Measurements from ENCODE around the gene DGCR6L. TPM values are rescaled to one million over a fixed set of nuclear protein-coding genes. Genes with fewer than 3 reads are reported as not detected.
"Not testable (repeated sequence)": the region's sequence is repeated elsewhere in the genome, so short reads cannot be mapped to it uniquely, and the experiment has no call there.

DGCR6L gene
- polyA plus RNA-seq (2013, experiment 1 of 2; ENCODE audit: insufficient read length), result 46.9 TPM
- polyA plus RNA-seq (2013, experiment 2 of 2; ENCODE audit: insufficient read length), result 47.7 TPM

- peak; percentile 95 for DNase-seq
Observed at GRCh38 chr22:20319745-20320658, at the start of gene DGCR6L. Gene DGCR6L, minus strand, starts transcription at chr22:20320060. Its CDS starts 72 bp downstream, at chr22:20319988.

GRCh38 chr22:20368875-20369274 lies 49.0 kb upstream of the DGCR6L start:
- DNase-seq, result not testable (repeated sequence)

GRCh38 chr22:20366841-20367240 lies 47.0 kb upstream of the DGCR6L start:
- not testable (repeated sequence) for DNase-seq

- peak; percentile 1 for DNase-seq
Observed at GRCh38 chr22:20364335-20365260, 44.7 kb upstream of the DGCR6L start.

- DNase-seq, result not testable (repeated sequence)
Observed at GRCh38 chr22:20362403-20362802, 42.5 kb upstream of the DGCR6L start.

GRCh38 chr22:20361752-20362229 lies 41.9 kb upstream of the DGCR6L start:
- DNase-seq, result not testable (repeated sequence)

- DNase-seq, result not testable (repeated sequence)
Observed at GRCh38 chr22:20360866-20361751, 41.2 kb upstream of the DGCR6L start.

GRCh38 chr22:20360261-20360660 lies 40.4 kb upstream of the DGCR6L start:
- DNase-seq, result not testable (repeated sequence)

- not testable (repeated sequence) for DNase-seq
Observed at GRCh38 chr22:20358503-20359239, 38.8 kb upstream of the DGCR6L start.

- DNase-seq, result not testable (repeated sequence)
Observed at GRCh38 chr22:20357967-20358366, 38.1 kb upstream of the DGCR6L start.

GRCh38 chr22:20356906-20357305 lies 37.0 kb upstream of the DGCR6L start:
- DNase-seq, result not testable (repeated sequence)

GRCh38 chr22:20355939-20356636 lies 36.2 kb upstream of the DGCR6L start:
- DNase-seq, result not testable (repeated sequence)

GRCh38 chr22:20354238-20354975 lies 34.5 kb upstream of the DGCR6L start:
- DNase-seq, result no peak

- not testable (repeated sequence) for DNase-seq
Observed at GRCh38 chr22:20352536-20352935, 32.7 kb upstream of the DGCR6L start.

- DNase-seq, result not testable (repeated sequence)
Observed at GRCh38 chr22:20346553-20346952, 26.7 kb upstream of the DGCR6L start.

GRCh38 chr22:20338291-20338690 lies 18.4 kb upstream of the DGCR6L start:
- DNase-seq, result not testable (repeated sequence)

GRCh38 chr22:20337807-20338206 lies 17.9 kb upstream of the DGCR6L start:
- not testable (repeated sequence) for DNase-seq

- not testable (repeated sequence) for DNase-seq
Observed at GRCh38 chr22:20336561-20336960, 16.7 kb upstream of the DGCR6L start.

- DNase-seq, result not testable (repeated sequence)
Observed at GRCh38 chr22:20328569-20328930, 8.7 kb upstream of the DGCR6L start.

All from fibroblast of skin of abdomen (primary cell).